Mesothelial cell of epicardium (in vitro differentiated cells): Measurements from ENCODE around the gene ORM2. TPM values are rescaled to one million over a fixed set of nuclear protein-coding genes. Genes with fewer than 3 reads are reported as not detected.

Source experiments
- DNase-seq, 2 experiments: peaks; one replicate each; pipeline ENCODE4 v3.0.0; 2021; ENCODE audit warnings: low spot score in 2 of 2; ENCODE audit not compliant: unreplicated experiment in 2 of 2
- H3K27ac Mint-ChIP-seq: 2 replicates; pipeline ENCODE4 v1.8.0; 2021; ENCODE audit warnings: mixed read lengths
- H3K27me3 Mint-ChIP-seq: 2 replicates; pipeline ENCODE4 v1.8.0; 2021; ENCODE audit warnings: low read depth, mixed read lengths
- H3K36me3 Mint-ChIP-seq: 2 replicates; pipeline ENCODE4 v1.8.0; 2021; ENCODE audit warnings: mixed read lengths
- H3K4me1 Mint-ChIP-seq: 2 replicates; pipeline ENCODE4 v1.8.0; 2021; ENCODE audit warnings: mixed read lengths
- H3K4me3 Mint-ChIP-seq: 2 replicates; pipeline ENCODE4 v1.8.0; 2021; ENCODE audit warnings: mild to moderate bottlenecking, moderate library complexity, mixed read lengths
- H3K9me3 Mint-ChIP-seq: 2 replicates; pipeline ENCODE4 v1.8.0; 2021; ENCODE audit warnings: mixed read lengths
- total RNA-seq: library from RNA; stranded (reverse); gene quantifications from 3 replicates; pipeline ENCODE4 v1.2.1, GENCODE V29; 2021
- TF ChIP-seq, protein P1 (sequence below): fragments of 200-600 bp; sonication (generic); IDR thresholded peaks from one replicate; pipeline ENCODE4 v1.5.0; 2021; ENCODE audit warnings: antibody characterized with exemption; ENCODE audit not compliant: unreplicated experiment

Gene ORM2
- total RNA-seq, 1 donor from 2014 or later, result not detected

DNA sequence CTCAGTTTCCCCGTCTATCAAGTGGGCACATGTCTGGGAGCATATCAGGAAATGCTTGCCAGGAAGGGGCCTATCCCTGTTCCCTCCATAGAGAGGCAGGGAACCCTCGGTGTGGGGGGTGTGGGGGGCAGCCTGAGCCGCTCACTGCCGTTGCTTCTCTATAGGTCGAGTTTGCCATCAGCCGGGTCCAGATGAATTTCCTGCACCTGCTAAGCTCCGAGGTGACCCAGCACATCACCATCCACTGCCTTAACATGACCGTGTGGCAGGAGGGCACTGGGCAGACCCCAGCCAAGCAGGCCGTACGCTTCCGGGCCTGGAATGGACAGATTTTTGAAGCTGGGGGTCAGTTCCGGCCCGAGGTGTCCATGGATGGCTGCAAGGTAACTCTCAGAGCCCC lies 20.6 kb upstream of the ORM2 start:
- TF ChIP-seq, protein P1, sequence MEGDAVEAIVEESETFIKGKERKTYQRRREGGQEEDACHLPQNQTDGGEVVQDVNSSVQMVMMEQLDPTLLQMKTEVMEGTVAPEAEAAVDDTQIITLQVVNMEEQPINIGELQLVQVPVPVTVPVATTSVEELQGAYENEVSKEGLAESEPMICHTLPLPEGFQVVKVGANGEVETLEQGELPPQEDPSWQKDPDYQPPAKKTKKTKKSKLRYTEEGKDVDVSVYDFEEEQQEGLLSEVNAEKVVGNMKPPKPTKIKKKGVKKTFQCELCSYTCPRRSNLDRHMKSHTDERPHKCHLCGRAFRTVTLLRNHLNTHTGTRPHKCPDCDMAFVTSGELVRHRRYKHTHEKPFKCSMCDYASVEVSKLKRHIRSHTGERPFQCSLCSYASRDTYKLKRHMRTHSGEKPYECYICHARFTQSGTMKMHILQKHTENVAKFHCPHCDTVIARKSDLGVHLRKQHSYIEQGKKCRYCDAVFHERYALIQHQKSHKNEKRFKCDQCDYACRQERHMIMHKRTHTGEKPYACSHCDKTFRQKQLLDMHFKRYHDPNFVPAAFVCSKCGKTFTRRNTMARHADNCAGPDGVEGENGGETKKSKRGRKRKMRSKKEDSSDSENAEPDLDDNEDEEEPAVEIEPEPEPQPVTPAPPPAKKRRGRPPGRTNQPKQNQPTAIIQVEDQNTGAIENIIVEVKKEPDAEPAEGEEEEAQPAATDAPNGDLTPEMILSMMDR, result no peak
- Mint-ChIP-seq H3K27ac (no peak overlapping the region), H3K9me3 (no peaks in the 10 kb centered on the region), H3K27me3 (no peaks in the 10 kb centered on the region), H3K4me3 (no peak overlapping the region), H3K36me3 (peaks cover 28% of the 10 kb centered on the region), H3K4me1 (peaks cover 4% of the 10 kb centered on the region)
- DNase-seq, result peak in 1 of 2 experiments; percentile 16

DNA sequence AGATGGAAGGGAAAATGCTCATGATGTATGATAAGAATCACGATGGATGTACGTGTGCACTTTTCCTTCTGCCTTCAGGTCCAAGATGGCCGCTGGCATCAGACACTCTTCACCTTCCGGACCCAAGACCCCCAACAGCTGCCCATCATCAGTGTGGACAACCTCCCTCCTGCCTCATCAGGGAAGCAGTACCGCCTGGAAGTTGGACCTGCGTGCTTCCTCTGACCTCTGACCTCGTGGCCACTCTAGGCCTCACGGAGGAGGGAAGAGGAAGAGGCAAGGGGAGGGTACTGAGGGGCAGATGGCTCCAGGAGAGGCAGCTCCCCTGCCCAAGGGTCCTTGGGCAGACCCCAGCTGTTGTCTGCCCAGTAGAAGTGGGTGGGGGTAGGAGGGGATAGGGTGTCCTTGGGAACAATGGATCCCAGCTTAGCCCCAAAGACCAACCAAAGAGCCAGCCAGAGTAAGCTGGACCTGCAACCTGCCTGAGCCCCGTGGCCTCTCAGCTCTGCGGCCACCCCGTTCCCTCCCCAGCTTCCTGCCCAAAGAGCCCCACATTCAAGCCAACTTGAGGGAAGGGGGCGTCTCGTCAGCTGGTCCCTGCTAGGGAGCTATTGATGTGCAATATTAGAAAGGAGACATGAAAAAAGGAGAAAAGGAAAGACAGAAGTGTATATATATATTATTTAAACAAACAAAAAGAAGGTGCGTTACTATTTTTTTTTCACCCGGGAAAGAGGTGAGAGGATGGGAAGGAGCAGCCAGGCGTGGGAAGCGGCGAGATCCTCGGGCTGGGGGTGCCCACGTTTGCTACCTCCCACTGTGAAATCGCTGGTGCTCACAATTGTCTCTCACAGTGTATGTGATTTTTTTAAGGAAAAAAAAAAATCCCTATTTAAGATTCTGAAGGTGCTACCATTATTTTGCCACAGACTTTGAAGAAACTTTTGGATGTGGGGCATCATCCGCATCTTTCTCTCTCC lies 18.9 kb upstream of the ORM2 start:
- H3K36me3 Mint-ChIP-seq, result peaks cover 24% of the 10 kb centered on the region
- peak in 1 of 2 experiments; percentile 16 for DNase-seq
- peaks cover under 1% of the 10 kb centered on the region for H3K4me1 Mint-ChIP-seq
- no peaks in the 10 kb centered on the region for H3K9me3 Mint-ChIP-seq
- TF ChIP-seq, protein P1, result no peak
- H3K27me3 Mint-ChIP-seq, result no peaks in the 10 kb centered on the region
- no peak overlapping the region for H3K27ac Mint-ChIP-seq
- no peak overlapping the region for H3K4me3 Mint-ChIP-seq

DNA sequence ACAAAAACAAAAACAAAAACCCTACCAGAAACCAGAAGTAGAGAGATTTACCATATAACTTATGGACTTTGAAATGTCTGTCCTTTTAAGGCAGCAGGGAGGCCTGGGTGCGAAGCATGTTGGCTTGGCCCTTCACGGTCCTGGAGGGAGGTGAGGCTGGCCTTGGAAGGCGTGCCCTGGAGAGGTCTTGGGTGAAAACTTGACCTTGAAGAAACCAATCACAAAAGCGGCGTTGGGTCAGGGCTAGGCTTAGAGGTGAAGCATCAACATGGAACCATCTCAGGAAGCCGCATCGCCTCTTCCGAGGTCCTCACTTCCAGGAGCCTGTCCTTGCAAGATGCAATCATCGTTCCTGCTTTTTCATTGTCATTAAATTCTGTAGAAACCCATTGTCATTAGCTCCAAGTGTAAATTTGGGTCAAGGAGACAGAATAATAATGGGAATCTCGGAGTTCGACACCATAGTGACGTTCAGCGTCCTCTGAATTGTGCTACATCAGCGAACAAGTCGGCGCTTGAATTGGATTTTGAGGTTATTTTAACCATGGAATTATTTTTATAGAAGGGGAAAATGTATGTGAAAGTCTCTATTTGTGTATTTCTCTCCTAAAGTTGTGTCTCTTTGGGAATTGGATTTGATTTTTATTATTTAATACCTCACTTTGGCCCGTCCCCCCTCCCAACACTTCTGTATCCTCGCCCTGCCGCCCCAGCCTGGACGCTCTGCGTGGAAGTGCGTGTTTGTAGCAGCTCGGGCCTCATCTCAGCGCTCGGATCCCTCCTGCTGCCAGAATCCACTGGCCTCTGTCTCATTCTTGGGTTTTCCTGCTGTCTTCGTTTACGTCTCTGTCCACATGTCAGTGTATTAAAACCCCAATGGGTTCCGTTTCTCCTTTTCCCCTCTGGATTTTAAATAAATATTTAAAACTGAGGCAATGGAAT lies 17.8 kb upstream of the ORM2 start:
- TF ChIP-seq, protein P1, result no peak
- Mint-ChIP-seq H3K4me3 (no peak overlapping the region), H3K27me3 (no peaks in the 10 kb centered on the region), H3K9me3 (no peaks in the 10 kb centered on the region), H3K36me3 (peaks cover 24% of the 10 kb centered on the region), H3K4me1 (no peaks in the 10 kb centered on the region), H3K27ac (no peak overlapping the region)
- peak in 1 of 2 experiments; percentile 26 for DNase-seq

DNA sequence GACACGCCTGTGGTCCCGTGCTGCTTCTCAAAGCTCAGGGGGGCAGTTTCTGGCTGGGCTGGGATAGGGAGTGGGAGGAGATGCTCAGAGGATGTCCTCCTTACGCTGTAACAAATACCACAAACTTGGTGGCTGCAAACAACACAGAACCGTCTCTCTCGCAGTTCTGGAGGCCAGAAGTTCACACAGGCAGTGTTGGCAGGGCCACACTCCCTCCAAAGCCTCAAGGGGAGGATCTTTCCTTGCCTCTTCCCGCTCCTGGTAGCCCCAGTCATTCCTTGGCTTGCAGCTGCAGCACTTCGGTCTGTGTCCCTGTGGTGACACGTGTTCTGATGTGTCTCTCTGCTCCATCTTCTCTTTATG lies 17.2 kb upstream of the ORM2 start:
- Mint-ChIP-seq H3K4me3 (no peak overlapping the region), H3K4me1 (no peaks in the 10 kb centered on the region), H3K27ac (no peak overlapping the region), H3K9me3 (no peaks in the 10 kb centered on the region), H3K27me3 (no peaks in the 10 kb centered on the region), H3K36me3 (peaks cover 23% of the 10 kb centered on the region)
- TF ChIP-seq, protein P1, result no peak
- peak in 1 of 2 experiments; percentile 24 for DNase-seq

DNA sequence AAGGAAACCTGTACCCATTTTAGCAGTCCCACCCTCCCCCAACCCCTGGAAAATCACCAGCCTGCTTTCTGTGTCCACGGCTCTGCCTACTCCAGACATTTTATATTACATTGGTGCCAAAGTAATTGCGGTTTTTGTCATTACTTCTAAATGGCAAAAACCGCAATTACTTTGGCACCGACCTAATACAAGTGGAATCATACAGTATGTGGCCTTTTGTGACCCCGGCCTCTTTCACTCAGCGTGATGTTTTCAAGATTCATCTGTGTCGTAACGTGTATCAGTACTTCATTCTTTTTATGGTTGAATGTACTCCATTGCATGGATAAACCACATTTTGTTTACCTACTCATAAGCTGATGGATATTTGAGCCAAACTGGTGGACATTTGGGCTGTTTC lies 16.5 kb upstream of the ORM2 start:
- no peak for DNase-seq
- Mint-ChIP-seq H3K36me3 (peaks cover 20% of the 10 kb centered on the region), H3K4me1 (no peaks in the 10 kb centered on the region), H3K27ac (no peak overlapping the region), H3K27me3 (no peaks in the 10 kb centered on the region), H3K9me3 (no peaks in the 10 kb centered on the region), H3K4me3 (no peak overlapping the region)
- TF ChIP-seq, protein P1, result no peak
